Aorta (tissue), 5 donors: ENCODE results near the gene SLC19A1. TPM values are rescaled to one million over a fixed set of nuclear protein-coding genes. Genes with fewer than 3 reads are reported as not detected.

Source experiments
- ATAC-seq: fragments of 200-7000 bp; cut with Tn5 transposase; one replicate; pipeline ENCODE4 v1.9.1; 2022; ENCODE audit warnings: moderate library complexity; ENCODE audit not compliant: low FRiP score
- DNase-seq, 2 donors: peaks; one replicate each; pipeline ENCODE4 v3.0.0-alpha.2; 2020
- H3K27ac ChIP-seq, 2 donors: one replicate each; pipeline ENCODE4 v1.5.1; 2013; ENCODE audit warnings: low read length in 2 of 2, mild to moderate bottlenecking in 2 of 2, moderate library complexity in 2 of 2, control low read depth in 1 of 2, inconsistent platforms in 1 of 2, low read depth in 1 of 2
- H3K27me3 ChIP-seq, 2 donors: one replicate each; pipeline ENCODE4 v1.6.1; 2013; ENCODE audit warnings: control low read depth in 1 of 2, low read length in 1 of 2, mild to moderate bottlenecking in 1 of 2, moderate library complexity in 1 of 2; ENCODE audit not compliant: insufficient read depth in 2 of 2, control insufficient read depth in 1 of 2
- H3K36me3 ChIP-seq, 2 donors: one replicate each; pipeline ENCODE4 v1.6.1; 2013; ENCODE audit warnings: control low read depth in 1 of 2, low read length in 1 of 2, mild to moderate bottlenecking in 1 of 2; ENCODE audit not compliant: insufficient read depth in 2 of 2, control insufficient read depth in 1 of 2
- H3K4me1 ChIP-seq, 2 donors: one replicate each; pipeline ENCODE4 v1.6.1; 2013; ENCODE audit warnings: low read length in 2 of 2, control low read depth in 1 of 2, mild to moderate bottlenecking in 1 of 2, moderate library complexity in 1 of 2; ENCODE audit not compliant: insufficient read depth in 2 of 2, control insufficient read depth in 1 of 2
- H3K4me3 ChIP-seq, 2 donors: one replicate each; pipeline ENCODE4 v1.5.1; 2013; ENCODE audit warnings: low read length in 2 of 2, control low read depth in 1 of 2, mild to moderate bottlenecking in 1 of 2
- H3K9me3 ChIP-seq: one replicate; pipeline ENCODE4 v1.6.1; 2013; ENCODE audit warnings: mild to moderate bottlenecking, low read length; ENCODE audit not compliant: control insufficient read depth
- WGBS, 2 donors: extraction: QIAGEN DNeasy Blood & Tissue Kit; methylation state at CpG; one replicate each; pipeline ENCODE4 v1.1.7; 2013; 5-methylcytosine and 5-hydroxymethylcytosine counted together
- intact Hi-C, 2 donors: fragments of 100-400 bp; cut with DNase I; formaldehyde crosslinking; loops; one replicate each; pipeline versions ENCODE4 v1.14.2 to v1.15.0; 2022
- polyA plus RNA-seq, 2 donors: library from polyadenylated mRNA; stranded (reverse); fragments of 200-250 nt; gene quantifications; one replicate each; pipeline ENCODE4 v1.2.3, GENCODE V29; 2013
- total RNA-seq, 2 donors: library from RNA; stranded (reverse); fragmentation: NEBNext Ultra II Directional; extraction: Animal tissue kit (Norgen Biotek cat#: 25700); gene quantifications; one replicate each; pipeline ENCODE4 v1.2.1, GENCODE V29; 2021
- donor health status: healthy with polysubstance abuse.
- donor health status: Bipolar disorder and iron deficiency.
- donor health status: DM: no; HTN: no; CAD: no.
- donor health status: DM: no; HTN: no; CAD: no.
- donor health status: DM: yes; HTN: yes; CAD: no.

The SLC19A1 gene
- total and polyA plus RNA-seq, 4 donors = 4.5 to 32.5 (median 7.3) TPM

DNA sequence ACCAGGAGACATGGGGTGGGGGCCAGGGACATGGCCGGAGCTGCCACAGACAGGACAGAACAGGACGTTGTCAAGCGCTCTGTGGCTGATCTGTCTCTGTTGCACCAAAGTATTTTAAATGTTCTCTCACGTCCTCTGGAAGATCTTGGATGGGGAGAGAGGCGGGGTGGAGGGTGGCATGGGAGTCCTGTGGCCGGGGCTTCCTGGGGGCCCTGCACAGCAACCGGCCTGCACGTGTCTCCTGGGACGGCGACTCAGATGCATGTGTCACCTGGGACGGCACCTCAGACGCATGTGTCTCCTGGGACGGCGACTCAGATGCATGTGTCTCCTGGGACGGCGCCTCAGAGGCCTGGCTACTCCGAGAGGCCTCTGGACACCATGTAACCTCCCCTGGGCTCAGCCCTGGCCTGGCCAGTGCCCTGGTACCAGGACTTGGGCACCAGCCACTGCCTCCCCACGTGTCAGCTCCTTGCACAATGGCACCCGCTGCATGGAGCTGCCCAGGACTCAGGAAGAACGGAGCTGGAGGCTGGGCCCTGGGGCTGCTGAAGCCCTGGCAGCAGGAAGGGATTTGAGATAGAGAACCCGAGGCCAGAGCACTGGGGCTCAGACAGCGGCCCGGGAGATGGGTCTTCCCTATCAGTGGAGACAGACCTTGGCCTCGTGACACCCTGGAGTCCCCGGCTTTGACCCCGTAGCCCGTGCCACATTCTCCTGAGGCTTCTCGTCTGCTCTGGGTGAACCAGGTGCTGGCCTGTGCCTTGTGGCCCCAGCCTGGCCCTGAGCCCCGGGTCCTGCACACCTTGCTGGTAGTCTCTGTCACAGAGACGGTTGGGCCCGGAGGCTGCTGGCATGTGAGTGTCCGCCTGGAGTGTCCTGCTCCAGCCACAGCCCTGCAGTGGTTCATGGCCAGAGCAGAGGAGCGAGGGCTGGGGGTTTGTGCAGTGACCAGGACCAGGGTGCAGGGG, 14.7 kb upstream of the SLC19A1 start:
- DNase-seq (peak; percentile 49 to 74), ATAC-seq (no peak)
- H3K9me3 ChIP-seq = no peaks in the 10 kb centered on the region
- no peak overlapping the region for H3K4me3 ChIP-seq
- no peaks in the 10 kb centered on the region for H3K4me1 ChIP-seq
- no peaks in the 10 kb centered on the region for H3K27me3 ChIP-seq
- intact Hi-C loops = loop anchor here (1.0 to 10.0 kb wide), 5 partner anchors 40 to 368 kb away; no protein-coding TSS in a partner anchor
- no peak overlapping the region for H3K27ac ChIP-seq
- no peaks in the 10 kb centered on the region for H3K36me3 ChIP-seq
- WGBS, 2 donors = 85 to 86% methylated on average over 33 of the region's 33 CpGs

DNA sequence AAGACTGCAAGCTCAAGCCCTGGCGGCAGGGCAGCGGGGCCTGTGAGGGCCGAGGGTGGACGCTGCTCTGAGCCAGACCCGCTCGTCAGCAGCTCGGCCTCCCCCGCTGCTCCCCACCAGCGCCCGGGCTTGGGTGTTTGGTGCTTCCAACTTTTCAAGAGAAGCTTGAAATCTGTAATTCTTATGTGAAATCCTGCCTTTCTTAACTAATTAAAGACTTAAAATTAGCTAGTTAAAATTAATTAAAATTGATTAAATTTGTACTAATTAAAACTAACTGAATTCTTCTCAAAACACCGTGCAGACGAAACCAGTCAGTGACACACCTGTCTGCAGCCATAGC, 14.0 kb upstream of the SLC19A1 start:
- 24 to 25% methylated on average over 12 of the region's 12 CpGs for WGBS, 2 donors
- H3K9me3 ChIP-seq = no peaks in the 10 kb centered on the region

DNA sequence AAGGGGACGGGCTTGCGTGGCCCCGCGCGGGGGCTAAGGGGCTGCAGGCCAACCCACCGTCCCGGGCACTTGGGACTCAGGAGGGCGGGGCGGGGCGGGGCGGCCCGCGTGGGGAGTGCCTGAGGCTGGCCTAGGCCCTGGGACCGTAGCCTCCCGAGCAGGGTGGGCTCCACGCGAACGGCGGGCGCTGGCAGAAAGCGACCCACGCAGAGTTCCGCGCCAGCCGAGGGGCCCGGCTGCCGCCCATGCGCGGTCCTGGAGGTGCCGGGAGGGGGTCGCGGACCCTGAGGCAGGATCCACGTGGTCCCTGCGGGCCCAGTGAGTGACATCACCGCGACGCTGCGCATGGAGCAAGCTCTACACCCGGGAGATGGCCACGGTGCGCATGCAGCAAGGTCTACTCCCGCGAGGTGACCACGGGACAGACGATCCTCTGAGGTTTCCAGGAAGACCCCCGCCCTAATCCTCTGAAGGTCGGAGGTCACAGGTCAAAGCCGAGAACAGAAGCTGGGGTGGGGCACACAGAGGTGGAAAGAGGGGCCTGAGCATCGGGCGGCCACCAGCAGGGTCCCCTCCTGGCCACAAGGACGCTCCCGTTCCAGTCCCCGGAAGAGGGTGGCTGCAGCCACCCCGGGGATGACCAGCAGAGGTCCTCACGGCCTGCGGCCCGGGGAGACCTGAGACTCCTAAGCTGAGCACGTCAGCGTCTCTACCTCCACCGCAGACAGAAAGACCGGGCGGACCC, 13.5 kb upstream of the SLC19A1 start:
- 0 to 1% methylated on average over 58 to 62 of the region's 62 CpGs for WGBS, 2 donors
- DNase-seq = peak; percentile 89 to 90

More for the DNA sequence above, 14.0 kb upstream of the SLC19A1 start:
- intact Hi-C loops = loop anchor here (1.0 to 10.0 kb wide), 5 partner anchors 41 to 369 kb away; no protein-coding TSS in a partner anchor
- H3K4me1 ChIP-seq = no peaks in the 10 kb centered on the region
- H3K27me3 ChIP-seq = peaks cover 0 to 1% of the 10 kb centered on the region in 2 donors
- H3K36me3 ChIP-seq = no peaks in the 10 kb centered on the region
- H3K27ac ChIP-seq = no peak overlapping the region
- ATAC-seq (no peak), DNase-seq (no peak)
- H3K4me3 ChIP-seq = no peak overlapping the region

DNA sequence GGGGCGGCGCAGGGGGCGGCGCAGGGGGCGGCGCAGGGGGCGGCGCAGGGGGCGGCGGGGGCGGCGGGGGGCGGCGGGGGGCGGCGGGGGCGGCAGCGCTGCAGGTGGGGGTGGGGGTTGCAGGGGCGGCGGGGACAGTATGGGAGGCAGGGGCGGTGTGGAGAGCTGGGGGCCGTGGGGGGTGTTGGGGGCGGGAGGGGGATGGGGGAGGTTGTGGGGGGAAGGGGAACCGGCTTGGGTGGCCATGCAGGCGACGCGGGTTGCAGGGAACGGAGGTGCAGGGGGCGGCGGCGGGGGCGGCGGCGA, 13.0 kb upstream of the SLC19A1 start:
- no peak for ATAC-seq
- 0% methylated on average over 8 to 28 of the region's 34 CpGs for WGBS, 2 donors

More for the DNA sequence above, 13.5 kb upstream of the SLC19A1 start:
- Histone ChIP-seq H3K27me3 (peaks cover 0 to 1% of the 10 kb centered on the region in 2 donors), H3K9me3 (no peaks in the 10 kb centered on the region), H3K36me3 (no peaks in the 10 kb centered on the region), H3K4me1 (no peaks in the 10 kb centered on the region), H3K27ac (peak overlapping the region in 1 of 2 donors; percentile 58), H3K4me3 (peak overlapping the region; percentile 14 to 41)
- intact Hi-C loops = loop anchor here (1.0 to 10.0 kb wide), 5 partner anchors 41 to 369 kb away; no protein-coding TSS in a partner anchor
- ATAC-seq = peak; percentile 91

DNA sequence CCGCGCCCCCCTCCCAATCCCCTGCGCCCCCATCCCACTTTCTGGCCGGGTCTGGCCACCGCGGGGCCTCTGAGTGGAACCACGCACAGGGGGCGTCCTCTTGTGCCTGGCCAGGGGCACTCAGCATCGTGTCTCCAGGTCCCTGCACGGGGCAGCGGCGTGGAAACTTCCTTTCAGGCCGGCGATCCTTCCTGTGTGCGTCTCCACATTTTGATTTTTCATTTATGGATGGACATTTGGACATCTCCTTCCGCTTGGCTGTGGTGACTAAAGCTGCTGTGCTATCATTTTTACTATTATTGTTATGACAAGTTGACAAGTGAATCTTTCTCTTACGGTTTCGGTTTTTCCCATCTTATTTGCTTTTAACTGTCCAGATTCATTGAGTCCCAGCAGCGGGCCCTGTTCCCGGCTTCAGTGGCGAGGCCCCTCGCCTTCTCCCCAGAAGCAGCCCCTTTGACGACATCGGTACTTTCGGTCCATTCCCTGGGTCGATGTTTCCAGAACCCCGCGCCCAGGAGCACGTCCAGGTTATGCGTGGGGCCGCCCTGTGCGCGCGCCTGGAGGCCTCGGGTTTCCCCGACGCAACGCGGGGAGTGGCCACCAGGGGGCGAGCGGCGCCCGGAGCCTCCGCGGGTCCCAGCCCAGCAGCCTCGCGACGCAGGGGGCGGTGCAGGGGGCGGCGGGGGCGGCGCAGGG, 12.4 kb upstream of the SLC19A1 start:
- intact Hi-C loops = loop anchor here (5.0 to 10.0 kb wide), 3 partner anchors 268 to 370 kb away; no protein-coding TSS in a partner anchor
- ATAC-seq (peak; percentile 90), DNase-seq (peak; percentile 88 to 96)
- Histone ChIP-seq H3K36me3 (no peaks in the 10 kb centered on the region), H3K27me3 (peaks cover 0 to 1% of the 10 kb centered on the region in 2 donors), H3K9me3 (no peaks in the 10 kb centered on the region), H3K4me3 (peak overlapping the region; percentile 49 to 71), H3K27ac (peak overlapping the region in 1 of 2 donors; percentile 39), H3K4me1 (no peaks in the 10 kb centered on the region)
- 2% methylated on average over 47 to 53 of the region's 53 CpGs for WGBS, 2 donors

More for the DNA sequence above, 13.0 kb upstream of the SLC19A1 start:
- Histone ChIP-seq H3K4me1 (no peaks in the 10 kb centered on the region), H3K27me3 (peaks cover 0 to 1% of the 10 kb centered on the region in 2 donors), H3K9me3 (no peaks in the 10 kb centered on the region), H3K27ac (no peak overlapping the region), H3K36me3 (no peaks in the 10 kb centered on the region), H3K4me3 (peak overlapping the region; percentile 14 to 41)
- DNase-seq = no peak
- intact Hi-C loops = loop anchor here (5.0 to 10.0 kb wide), 3 partner anchors 267 to 370 kb away; no protein-coding TSS in a partner anchor

DNA sequence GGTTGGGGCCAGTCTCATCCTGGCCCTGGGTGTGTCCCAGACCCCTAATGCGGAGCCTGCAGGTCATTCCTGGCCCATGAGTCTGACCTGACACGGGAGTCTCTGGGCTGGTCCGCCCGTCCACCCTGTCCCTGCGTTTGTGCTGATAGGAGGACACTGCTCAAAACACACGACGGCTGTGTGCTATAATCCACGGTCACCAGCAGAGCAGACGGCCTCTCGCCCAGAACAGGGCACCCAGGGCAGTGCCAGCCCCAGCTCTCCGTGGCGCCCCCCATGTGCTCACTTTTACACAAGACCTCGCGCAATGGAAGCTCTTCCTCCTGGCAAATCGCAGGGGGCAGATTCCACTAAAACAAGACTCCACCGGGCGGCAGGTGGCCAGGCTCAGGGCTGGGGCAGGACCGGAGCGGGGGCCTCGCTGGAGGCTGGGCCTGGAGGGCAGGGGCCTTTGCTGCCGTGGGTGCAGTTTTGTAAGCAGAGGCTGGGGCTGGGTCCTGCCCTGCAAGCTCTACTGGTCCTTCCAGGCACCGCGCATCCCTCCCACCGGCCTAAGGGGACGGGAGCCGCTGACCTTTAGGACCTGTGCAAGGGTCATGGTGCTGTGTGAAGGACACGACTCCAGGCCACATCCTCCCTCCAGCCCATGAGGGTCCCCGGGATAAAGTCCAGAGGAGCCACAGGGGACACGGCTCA, 10.6 kb upstream of the SLC19A1 start:
- no peaks in the 10 kb centered on the region for H3K36me3 ChIP-seq
- ATAC-seq (no peak), DNase-seq (peak; percentile 50 to 76)
- H3K4me3 ChIP-seq = no peak overlapping the region
- no peaks in the 10 kb centered on the region for H3K9me3 ChIP-seq
- H3K27me3 ChIP-seq = peaks cover 0 to 1% of the 10 kb centered on the region in 2 donors
- intact Hi-C loops = loop anchor here in 1 of 2 donors (10.0 kb wide), 1 partner anchor 372 kb away; no protein-coding TSS in a partner anchor
- WGBS, 2 donors = 87 to 90% methylated on average over 29 of the region's 29 CpGs
- no peak overlapping the region for H3K27ac ChIP-seq
- no peaks in the 10 kb centered on the region for H3K4me1 ChIP-seq

DNA sequence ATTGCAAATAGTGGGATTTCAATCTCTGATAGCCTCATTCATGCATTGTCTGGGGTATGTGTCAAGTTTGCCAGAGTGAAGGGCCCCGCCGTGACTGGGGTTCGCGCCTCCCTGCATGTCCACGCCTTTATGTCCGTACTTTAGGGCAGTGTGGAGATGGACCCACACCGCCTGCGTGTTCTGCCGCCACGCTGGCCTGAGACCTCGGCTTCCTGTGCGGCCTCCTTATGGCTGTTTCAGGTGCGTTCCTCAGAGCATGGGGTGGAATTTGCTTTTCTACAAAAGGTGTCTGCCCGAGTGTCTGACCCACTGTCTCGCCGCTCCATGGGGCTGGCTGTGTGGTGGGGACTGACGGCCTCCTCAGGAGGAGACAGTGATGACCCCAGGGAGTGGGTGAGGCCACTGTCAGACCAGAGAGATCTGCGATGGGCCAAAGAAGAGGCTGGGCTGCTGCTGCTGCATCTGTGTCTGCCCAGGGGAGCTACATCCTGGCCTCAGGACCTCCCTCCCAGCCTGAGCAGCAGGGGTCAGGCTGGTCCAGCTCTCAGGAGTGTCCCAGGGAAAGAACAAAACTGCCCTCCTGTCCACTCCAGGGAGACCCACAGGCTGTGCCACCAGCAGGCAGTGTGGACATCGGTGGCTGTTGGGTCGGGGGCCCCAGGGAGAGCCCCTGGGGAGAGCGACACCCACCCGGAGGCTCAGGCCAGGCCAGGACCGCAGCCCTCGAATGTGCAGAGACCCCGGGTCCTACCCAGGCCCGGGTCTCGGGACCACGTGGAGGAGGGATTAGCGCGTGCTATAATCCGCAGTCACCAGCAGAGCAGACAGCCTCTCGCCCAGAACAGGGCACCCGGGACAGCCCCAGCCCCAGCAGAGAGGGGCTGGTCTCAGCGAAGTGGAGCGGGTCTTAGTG, 9.8 kb upstream of the SLC19A1 start:
- H3K9me3 ChIP-seq = no peaks in the 10 kb centered on the region
- intact Hi-C loops = loop anchor here in 1 of 2 donors (10.0 kb wide), 1 partner anchor 373 kb away; no protein-coding TSS in a partner anchor
- H3K36me3 ChIP-seq = no peaks in the 10 kb centered on the region
- no peaks in the 10 kb centered on the region for H3K4me1 ChIP-seq
- no peak overlapping the region for H3K4me3 ChIP-seq
- peaks cover 0 to 1% of the 10 kb centered on the region in 2 donors for H3K27me3 ChIP-seq
- no peak overlapping the region for H3K27ac ChIP-seq
- DNase-seq = peak; percentile 42 to 65
- whole genome bisulfite sequencing, 2 donors = 93% methylated on average over 35 of the region's 35 CpGs
- no peak for ATAC-seq
